GM21360 (cell line): ENCODE data around the gene HSDL2.
"Not testable (repeated sequence)": the region's sequence is repeated elsewhere in the genome, so short reads cannot be mapped to it uniquely, and the experiment has no call there.

Source experiments
- ATAC-seq: cut with Tn5 transposase; IDR thresholded peaks from one replicate; pipeline ENCODE4 v1.9.1; 2021; ENCODE audit warnings: mild to moderate bottlenecking, moderate library complexity; ENCODE audit not compliant: unreplicated experiment

Gene HSDL2

GRCh38 chr9:112393146-112393545 is 13.2 kb downstream of the HSDL2 start:
- ATAC-seq = not testable (repeated sequence)

GRCh38 chr9:112396416-112396815 is 16.5 kb downstream of the HSDL2 start:
- ATAC-seq = no peak

- no peak for ATAC-seq
Observed at GRCh38 chr9:112396872-112397271, 17.0 kb downstream of the HSDL2 start.

GRCh38 chr9:112401175-112401815 is 21.4 kb downstream of the HSDL2 start:
- no peak for ATAC-seq

- no peak for ATAC-seq
Observed at GRCh38 chr9:112403614-112404201, 23.8 kb downstream of the HSDL2 start.

- no peak for ATAC-seq
Observed at GRCh38 chr9:112404508-112404932, 24.6 kb downstream of the HSDL2 start.

- no peak for ATAC-seq
Observed at GRCh38 chr9:112408275-112408674, 28.4 kb downstream of the HSDL2 start.

GRCh38 chr9:112408819-112409218 is 28.9 kb downstream of the HSDL2 start:
- ATAC-seq = no peak

GRCh38 chr9:112409758-112410157 is 29.9 kb downstream of the HSDL2 start:
- ATAC-seq = no peak

GRCh38 chr9:112411626-112412027 is 31.7 kb downstream of the HSDL2 start:
- no peak for ATAC-seq

GRCh38 chr9:112413728-112414127 is 33.8 kb downstream of the HSDL2 start:
- ATAC-seq = not testable (repeated sequence)

GRCh38 chr9:112420208-112420607 is 40.3 kb downstream of the HSDL2 start:
- ATAC-seq = no peak

- ATAC-seq = no peak
Observed at GRCh38 chr9:112421771-112422222, 41.9 kb downstream of the HSDL2 start.

GRCh38 chr9:112422417-112423148 is 42.7 kb downstream of the HSDL2 start:
- no peak for ATAC-seq

- ATAC-seq = no peak
Observed at GRCh38 chr9:112430006-112430522, 50.2 kb downstream of the HSDL2 start.

GRCh38 chr9:112433499-112434392 is 53.8 kb downstream of the HSDL2 start:
- ATAC-seq = no peak

- ATAC-seq = no peak
Observed at GRCh38 chr9:112434487-112434886, 54.6 kb downstream of the HSDL2 start.

- ATAC-seq = no peak
Observed at GRCh38 chr9:112437406-112437805, 57.5 kb downstream of the HSDL2 start.

GRCh38 chr9:112439171-112439570 is 59.3 kb downstream of the HSDL2 start:
- ATAC-seq = no peak

- ATAC-seq = no peak
Observed at GRCh38 chr9:112439825-112440224, 59.9 kb downstream of the HSDL2 start.

- no peak for ATAC-seq
Observed at GRCh38 chr9:112443200-112443599, 63.3 kb downstream of the HSDL2 start.
